Body of pancreas (tissue), 4 donors: ENCODE data around the gene FHOD3. TPM values are rescaled to one million over a fixed set of nuclear protein-coding genes. Genes with fewer than 3 reads are reported as not detected.

Experiments
- ATAC-seq: fragments of 150-250 bp; one replicate; pipeline ENCODE4 v1.9.1; 2016
- DNase-seq, 4 donors: peaks; one replicate each; pipeline ENCODE4 v3.0.0-alpha.2; 2019
- H3K27ac ChIP-seq, 4 donors: fragments of 200-600 bp; sonication (generic); 1 replicate in 3 of 4; 2 replicates in 1 of 4; pipeline versions ENCODE4 v1.5.1 to v1.6.1; 2016 to 2019; ENCODE audit warnings: mild to moderate bottlenecking in 1 of 4, mixed read lengths in 1 of 4, moderate library complexity in 1 of 4
- H3K27me3 ChIP-seq, 2 donors: fragments of 200-600 bp; sonication (generic); one replicate each; pipeline ENCODE4 v1.6.0; 2016; ENCODE audit warnings: mild to moderate bottlenecking in 1 of 2
- H3K36me3 ChIP-seq, 2 donors: fragments of 200-600 bp; sonication (generic); replicated peaks in 1 of 2; 2 replicates each; pipeline ENCODE4 v1.5.1; 2016; ENCODE audit warnings: low read depth in 2 of 2; ENCODE audit not compliant: insufficient read depth in 1 of 2
- H3K4me1 ChIP-seq: fragments of 200-600 bp; sonication (generic); one replicate; pipeline ENCODE4 v1.6.0; 2016
- H3K4me3 ChIP-seq, 2 donors: fragments of 200-600 bp; sonication (generic); 1 replicate in 1 of 2; 2 replicates in 1 of 2; pipeline ENCODE4 v1.5.1; 2016 to 2019
- H3K9me3 ChIP-seq, 3 donors: fragments of 200-600 bp; sonication (generic); 1 replicate in 2 of 3; 2 replicates in 1 of 3; pipeline ENCODE4 v1.5.1; 2016
- POLR2A ChIP-seq, 3 donors: fragments of 450-650 bp; IDR thresholded peaks; one replicate each; pipeline ENCODE4 v1.6.1; 2016; ENCODE audit warnings: antibody characterized with exemption in 3 of 3, mild to moderate bottlenecking in 2 of 3
- WGBS, 2 donors: methylation state at CpG; one replicate each; pipeline ENCODE4 v1.1.5; 2017; 5-methylcytosine and 5-hydroxymethylcytosine counted together
- intact Hi-C: fragments of 100-400 bp; cut with DNase I; formaldehyde crosslinking; loops from one replicate; pipeline ENCODE4 v1.15.1; 2023
- total RNA-seq, 2 donors: library from RNA; depleted of rRNA; stranded (reverse); fragments of >200 nt; gene quantifications; one replicate each; pipeline ENCODE4 v1.1.0, GENCODE V29; 2016
- TF ChIP-seq, protein P1 (sequence below), 7 experiments: fragments of 450-650 bp in 4 of 7; fragments of 200-600 bp in 3 of 7; sonication (generic) in 3 of 7; IDR thresholded peaks; one replicate each; pipeline ENCODE4 v1.5.1; 2016 to 2019; ENCODE audit warnings: antibody characterized with exemption in 7 of 7

The FHOD3 gene
- total RNA-seq, 2 donors from 2014 or later: 0.52 to 2.0 TPM

DNA sequence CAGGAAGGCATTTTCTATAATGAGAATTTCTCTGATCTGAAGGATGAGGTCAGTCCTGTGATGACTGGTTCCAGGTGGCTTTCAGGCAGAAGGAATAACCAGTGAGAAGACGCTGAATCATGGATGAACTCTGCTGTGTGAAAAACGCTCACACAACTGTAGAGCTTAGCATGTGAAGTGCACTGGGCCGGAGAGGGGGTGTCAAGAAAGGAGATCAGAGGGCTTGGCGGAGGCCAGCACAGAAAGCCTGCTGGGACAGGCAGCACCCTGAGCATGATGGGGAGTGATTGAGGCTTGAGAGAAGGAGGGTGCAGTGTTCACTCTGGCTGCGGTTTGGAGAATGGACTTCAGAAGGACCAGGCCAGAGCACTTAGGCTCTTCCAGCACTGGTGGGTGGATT is 294.8 kb downstream of the FHOD3 start:
- Histone ChIP-seq H3K27me3 (no peaks in the 10 kb centered on the region), H3K36me3 (no peaks in the 10 kb centered on the region), H3K27ac (no peak overlapping the region), H3K4me1 (no peaks in the 10 kb centered on the region), H3K4me3 (no peak overlapping the region), H3K9me3 (no peaks in the 10 kb centered on the region)
- intact Hi-C loops: no loop called here
- ATAC-seq (no peak), DNase-seq (no peak)
- 85 to 89% methylated on average over 5 of the region's 5 CpGs for WGBS, 2 donors
- TF ChIP-seq, protein P1, sequence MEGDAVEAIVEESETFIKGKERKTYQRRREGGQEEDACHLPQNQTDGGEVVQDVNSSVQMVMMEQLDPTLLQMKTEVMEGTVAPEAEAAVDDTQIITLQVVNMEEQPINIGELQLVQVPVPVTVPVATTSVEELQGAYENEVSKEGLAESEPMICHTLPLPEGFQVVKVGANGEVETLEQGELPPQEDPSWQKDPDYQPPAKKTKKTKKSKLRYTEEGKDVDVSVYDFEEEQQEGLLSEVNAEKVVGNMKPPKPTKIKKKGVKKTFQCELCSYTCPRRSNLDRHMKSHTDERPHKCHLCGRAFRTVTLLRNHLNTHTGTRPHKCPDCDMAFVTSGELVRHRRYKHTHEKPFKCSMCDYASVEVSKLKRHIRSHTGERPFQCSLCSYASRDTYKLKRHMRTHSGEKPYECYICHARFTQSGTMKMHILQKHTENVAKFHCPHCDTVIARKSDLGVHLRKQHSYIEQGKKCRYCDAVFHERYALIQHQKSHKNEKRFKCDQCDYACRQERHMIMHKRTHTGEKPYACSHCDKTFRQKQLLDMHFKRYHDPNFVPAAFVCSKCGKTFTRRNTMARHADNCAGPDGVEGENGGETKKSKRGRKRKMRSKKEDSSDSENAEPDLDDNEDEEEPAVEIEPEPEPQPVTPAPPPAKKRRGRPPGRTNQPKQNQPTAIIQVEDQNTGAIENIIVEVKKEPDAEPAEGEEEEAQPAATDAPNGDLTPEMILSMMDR (IDR thresholded peaks at IDR 0.05): no peak
- no peak for TF ChIP-seq POLR2A (IDR thresholded peaks at IDR 0.05)

DNA sequence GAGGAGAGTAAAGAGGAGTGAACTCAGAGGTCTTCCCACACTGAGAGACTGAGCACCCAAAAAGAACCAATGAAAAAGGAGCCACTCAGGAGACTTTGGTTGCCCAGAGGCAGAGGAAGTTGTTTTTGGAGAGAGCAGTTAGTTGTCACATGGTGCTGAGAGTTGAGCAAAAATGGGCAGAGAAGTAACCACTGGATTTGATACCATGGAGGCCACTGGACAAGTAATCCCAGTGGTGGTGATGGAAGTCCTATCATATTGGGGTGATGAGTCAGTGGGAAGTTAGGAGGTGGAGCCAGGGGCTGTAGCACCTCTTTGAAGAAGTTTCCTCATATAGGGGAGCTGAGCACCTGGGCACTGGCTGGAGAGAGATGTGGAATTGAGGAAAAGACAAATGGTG is 295.5 kb downstream of the FHOD3 start:
- intact Hi-C loops: no loop called here
- no peak overlapping the region for H3K4me3 ChIP-seq
- no peak for DNase-seq

DNA sequence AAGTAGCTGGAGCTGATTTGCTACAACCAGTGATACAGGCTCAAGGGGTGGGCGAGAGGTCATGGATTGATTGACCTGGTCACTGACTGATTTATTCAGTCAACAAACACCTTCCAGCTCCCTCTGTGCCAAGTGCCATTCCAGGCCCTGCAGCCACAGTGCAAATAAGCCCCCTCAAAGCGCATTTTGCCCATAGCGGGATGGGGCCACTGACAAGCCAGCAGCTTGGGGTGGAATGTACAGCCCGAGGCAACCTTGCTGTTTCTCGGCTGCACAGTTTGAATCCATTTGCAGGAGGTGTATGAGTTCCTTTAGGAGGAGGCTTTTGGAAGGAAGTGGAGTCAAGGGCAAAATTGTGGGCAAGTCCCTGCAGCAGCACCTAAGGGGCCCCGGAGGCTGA is 296.1 kb downstream of the FHOD3 start:
- intact Hi-C loops: no loop called here
- TF ChIP-seq POLR2A (IDR thresholded peaks at IDR 0.05): no peak
- TF ChIP-seq, protein P1 (IDR thresholded peaks at IDR 0.05): no peak
- H3K9me3 ChIP-seq: no peaks in the 10 kb centered on the region
- ATAC-seq (no peak), DNase-seq (no peak)
- H3K27ac ChIP-seq: no peak overlapping the region
- 85 to 95% methylated on average over 5 to 6 of the region's 6 CpGs for WGBS, 2 donors
- no peaks in the 10 kb centered on the region for H3K4me1 ChIP-seq
- no peaks in the 10 kb centered on the region for H3K36me3 ChIP-seq
- H3K27me3 ChIP-seq: no peaks in the 10 kb centered on the region
- no peak overlapping the region for H3K4me3 ChIP-seq

More for the DNA sequence above, 295.5 kb downstream of the FHOD3 start:
- H3K4me1 ChIP-seq: no peaks in the 10 kb centered on the region
- H3K36me3 ChIP-seq: no peaks in the 10 kb centered on the region
- no peak overlapping the region for H3K27ac ChIP-seq
- TF ChIP-seq, protein P1 (IDR thresholded peaks at IDR 0.05): no peak
- TF ChIP-seq POLR2A (IDR thresholded peaks at IDR 0.05): no peak
- ATAC-seq: no peak
- H3K27me3 ChIP-seq: no peaks in the 10 kb centered on the region
- no peaks in the 10 kb centered on the region for H3K9me3 ChIP-seq

DNA sequence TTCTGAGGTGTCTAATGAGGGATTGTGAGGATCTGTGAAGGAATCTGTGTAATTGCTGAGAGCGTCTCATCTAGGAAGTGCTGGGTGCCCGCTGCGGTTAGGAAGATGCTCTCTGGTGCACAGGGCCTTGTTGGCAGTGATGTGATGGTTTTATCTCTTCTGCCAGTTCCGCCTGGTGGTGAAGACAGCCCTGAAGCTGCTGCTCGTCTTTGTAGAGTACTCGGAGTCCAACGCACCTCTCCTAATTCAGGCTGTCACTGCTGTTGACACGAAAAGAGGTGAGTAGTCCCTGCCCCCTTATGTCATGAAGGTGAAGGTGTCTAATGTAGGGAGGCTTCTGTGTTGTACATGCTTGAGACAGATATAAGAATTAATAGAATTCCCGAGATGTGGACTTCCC is 297.1 kb downstream of the FHOD3 start:
- WGBS, 2 donors: 80 to 83% methylated on average over 8 to 9 of the region's 9 CpGs
- TF ChIP-seq, protein P1 (IDR thresholded peaks at IDR 0.05): no peak
- no peak for TF ChIP-seq POLR2A (IDR thresholded peaks at IDR 0.05)

DNA sequence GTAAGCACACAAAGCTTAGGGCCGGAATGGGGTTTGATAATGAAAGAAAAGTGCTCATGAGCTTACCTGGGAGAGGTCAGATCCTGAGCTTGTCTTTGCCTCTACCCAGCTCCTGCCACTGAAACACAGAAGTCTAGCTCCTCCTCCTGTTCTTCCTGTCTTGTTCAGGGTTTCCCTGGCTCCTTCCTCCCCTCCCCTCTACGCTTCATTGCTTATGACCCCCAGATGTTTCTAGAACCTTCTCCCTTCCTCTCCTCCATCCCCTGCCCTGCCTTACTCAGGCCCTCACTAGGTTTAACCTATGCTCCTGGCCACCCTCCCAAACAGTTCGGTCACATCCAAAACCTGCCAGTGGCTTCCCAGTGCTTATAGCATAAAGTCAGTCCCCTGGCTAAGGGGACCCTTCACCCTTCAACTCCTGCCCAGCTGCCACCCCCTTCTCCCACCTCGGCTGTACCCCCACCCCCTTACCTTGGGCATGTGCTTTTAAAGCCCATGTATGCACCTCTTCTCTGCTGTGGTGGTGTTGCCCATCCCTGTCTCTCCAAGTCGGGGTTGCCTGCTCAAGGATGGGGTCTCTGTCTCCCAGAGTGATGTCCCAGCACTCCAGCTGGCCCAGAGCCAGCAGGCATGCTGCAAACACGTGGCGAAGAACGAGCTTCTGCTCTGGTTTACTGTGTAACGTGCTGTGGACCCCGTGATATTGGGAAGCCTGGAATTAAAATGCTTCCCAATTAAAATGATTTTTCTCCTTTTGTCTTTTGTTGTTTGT is 297.7 kb downstream of the FHOD3 start:
- H3K9me3 ChIP-seq: no peaks in the 10 kb centered on the region
- TF ChIP-seq POLR2A (IDR thresholded peaks at IDR 0.05): no peak
- TF ChIP-seq, protein P1 (IDR thresholded peaks at IDR 0.05): no peak
- ATAC-seq (no peak), DNase-seq (no peak)
- H3K27ac ChIP-seq: no peak overlapping the region
- H3K4me1 ChIP-seq: no peaks in the 10 kb centered on the region
- WGBS, 2 donors: 77 to 78% methylated on average over 10 of the region's 10 CpGs
- no peaks in the 10 kb centered on the region for H3K27me3 ChIP-seq
- intact Hi-C loops: no loop called here
- H3K36me3 ChIP-seq: no peaks in the 10 kb centered on the region
- H3K4me3 ChIP-seq: no peak overlapping the region

More for the DNA sequence above, 297.1 kb downstream of the FHOD3 start:
- DNase-seq (no peak), ATAC-seq (no peak)
- no peaks in the 10 kb centered on the region for H3K9me3 ChIP-seq
- H3K4me3 ChIP-seq: no peak overlapping the region
- intact Hi-C loops: no loop called here
- no peak overlapping the region for H3K27ac ChIP-seq
- H3K36me3 ChIP-seq: no peaks in the 10 kb centered on the region
- no peaks in the 10 kb centered on the region for H3K4me1 ChIP-seq
- no peaks in the 10 kb centered on the region for H3K27me3 ChIP-seq
